GM21717 (cell line): ENCODE measurements around the gene NID1.
"Not testable (repeated sequence)": the region's sequence is repeated elsewhere in the genome, so short reads cannot be mapped to it uniquely, and the experiment has no call there.

ENCODE experiments used
- ATAC-seq: cut with Tn5 transposase; IDR thresholded peaks from one replicate; pipeline ENCODE4 v1.9.1; 2021; ENCODE audit warnings: mild to moderate bottlenecking, moderate library complexity; ENCODE audit not compliant: unreplicated experiment

The NID1 gene

DNA sequence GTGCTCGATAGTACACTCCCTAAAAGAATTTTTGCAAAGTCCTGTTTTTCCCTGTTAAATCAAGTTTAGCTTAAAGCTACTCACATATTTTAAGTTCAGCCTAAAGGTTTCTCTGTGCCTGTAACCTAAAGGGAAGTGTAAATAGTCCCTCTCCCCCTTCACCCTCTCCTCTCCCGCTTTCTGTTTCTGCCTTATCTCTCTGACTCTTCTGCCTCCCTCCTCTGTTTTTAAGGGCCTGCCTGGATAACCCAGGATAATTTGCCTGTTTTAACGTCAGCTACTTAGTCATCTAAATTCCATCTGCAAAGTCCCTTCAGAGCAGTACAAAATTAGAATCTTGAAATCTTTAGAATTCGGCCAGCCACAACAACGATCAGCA lies 92.6 kb downstream of the NID1 start:
- ATAC-seq = peak; percentile 52

DNA sequence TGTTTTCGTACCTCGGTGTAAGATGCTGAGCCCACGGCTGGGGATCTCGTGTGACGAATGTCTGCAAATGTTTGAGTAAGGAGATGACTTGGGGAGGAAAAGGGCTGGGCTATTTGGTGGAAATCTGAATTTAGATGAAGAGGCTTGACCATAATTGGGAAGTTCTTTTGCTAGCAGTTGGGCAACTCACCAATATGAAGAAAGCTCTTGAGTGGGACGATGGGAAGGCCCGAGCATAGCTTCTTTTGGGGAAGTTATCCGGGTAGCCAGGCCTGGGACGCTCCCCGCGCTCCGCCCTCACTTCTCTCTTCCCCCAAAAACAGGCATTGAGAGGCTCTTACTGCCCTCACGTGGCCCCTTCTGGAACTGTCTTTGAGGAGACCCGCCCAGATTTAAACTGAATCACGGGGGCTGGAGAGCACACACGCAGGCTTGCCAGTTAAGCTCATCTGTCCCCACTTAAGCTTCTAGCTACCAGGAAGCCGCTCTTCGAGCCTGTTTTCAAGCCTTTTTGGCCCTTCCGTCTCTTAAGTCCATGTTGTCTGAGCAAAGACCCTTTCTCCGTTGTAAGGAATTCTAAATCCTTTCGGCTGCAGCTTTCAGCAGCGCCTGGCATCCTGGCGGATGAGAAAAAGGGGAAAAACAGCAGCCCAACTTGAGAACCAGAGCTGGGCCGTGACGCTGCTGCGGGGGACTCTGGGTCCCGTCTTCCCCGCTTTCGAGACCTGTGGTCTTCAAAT lies 93.1 kb downstream of the NID1 start:
- ATAC-seq = peak; percentile 93

DNA sequence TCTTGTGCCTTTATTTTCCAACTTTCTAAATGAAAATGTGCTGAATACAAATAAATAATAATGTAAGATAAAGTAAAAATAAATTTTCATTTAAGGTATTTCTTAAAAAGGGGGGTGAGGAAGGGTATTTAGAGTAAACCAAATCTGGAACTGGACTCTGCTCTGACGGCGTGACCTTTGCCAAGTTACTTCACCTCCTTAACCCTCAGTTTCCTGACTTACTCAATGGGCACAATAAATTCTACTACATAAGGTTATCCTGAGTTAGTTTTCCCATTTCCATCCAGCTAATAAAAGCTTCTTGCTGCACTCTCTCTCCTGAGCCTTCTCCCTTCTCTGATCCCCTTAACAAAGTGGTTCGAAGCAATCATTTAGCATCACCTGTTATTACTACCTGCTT lies 93.9 kb downstream of the NID1 start:
- no peak for ATAC-seq

DNA sequence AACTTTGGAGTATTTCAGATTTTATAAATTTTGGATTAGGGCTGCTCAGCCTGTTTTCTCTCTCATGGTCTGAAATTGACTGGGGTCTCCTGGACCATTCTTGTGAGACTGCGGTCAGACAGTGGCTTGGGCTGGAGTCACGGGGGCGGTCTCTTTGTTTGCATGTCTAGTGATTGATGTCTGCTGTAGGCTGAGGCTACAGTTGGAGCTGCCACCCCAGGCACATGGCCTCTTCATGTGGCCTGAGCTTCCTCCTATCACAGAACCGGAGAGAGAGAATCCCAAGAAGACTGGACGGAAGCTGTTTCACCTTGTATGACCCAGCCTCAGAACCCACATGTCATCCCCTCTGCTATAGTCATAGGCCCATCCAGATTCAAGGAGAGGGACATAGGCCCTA lies 96.1 kb downstream of the NID1 start:
- ATAC-seq = no peak

DNA sequence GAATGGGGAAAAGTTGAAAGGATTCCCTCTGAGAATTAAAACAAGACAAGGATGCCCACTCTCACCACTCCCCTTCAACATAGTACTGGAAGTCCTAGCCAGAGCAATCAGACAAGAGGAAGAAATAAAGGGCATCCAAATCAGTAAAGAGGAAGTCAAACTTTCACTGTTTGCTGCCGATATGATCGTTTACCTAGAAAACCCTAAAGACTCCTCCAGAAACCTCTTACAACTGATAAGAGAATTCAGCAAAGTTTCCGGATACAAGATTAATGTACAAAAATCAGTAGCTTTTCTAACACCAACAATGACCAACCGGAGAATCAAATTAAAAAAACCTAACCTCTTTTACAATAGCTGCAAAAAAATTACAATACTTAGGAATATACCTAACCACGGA lies 98.8 kb downstream of the NID1 start:
- not testable (repeated sequence) for ATAC-seq

DNA sequence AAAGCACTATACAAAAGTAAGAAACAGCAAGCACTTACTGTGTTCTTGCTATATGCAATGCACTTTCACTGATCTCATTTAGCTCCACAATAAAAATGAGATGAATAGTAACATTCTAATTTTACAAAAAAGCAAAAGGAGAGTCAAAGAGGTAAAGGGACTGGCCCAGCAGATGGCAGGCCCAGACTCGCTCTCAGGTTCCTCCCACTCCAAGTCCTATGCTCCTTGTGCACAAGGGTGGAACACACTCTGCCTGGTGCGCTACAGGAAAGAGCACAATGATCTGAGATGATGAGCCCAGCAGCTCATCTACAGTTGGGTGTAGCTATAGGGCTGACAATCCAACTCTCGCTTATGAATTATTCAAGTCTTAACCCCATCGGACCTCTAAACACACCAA lies 104.1 kb downstream of the NID1 start:
- ATAC-seq = no peak

DNA sequence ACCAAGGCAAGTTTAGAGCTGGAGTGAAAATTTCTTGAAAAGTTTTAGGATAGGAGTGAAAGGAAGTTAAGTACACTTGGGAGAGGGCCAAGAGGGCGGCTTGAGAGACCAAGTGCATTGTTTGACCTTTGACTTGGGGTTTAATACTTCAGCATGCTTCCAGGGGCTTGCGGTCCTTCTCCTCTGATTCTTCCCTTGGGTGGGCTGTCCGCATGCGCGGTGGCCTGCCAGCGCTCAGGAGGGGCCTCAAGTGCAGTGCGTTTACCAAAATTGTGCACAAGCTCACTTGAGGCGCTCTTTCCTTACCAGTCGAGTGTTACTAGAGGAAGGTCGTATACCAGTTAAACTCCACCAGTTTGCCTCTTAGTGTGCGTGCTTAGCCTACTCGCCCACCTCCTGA lies 106.9 kb downstream of the NID1 start:
- ATAC-seq = no peak

DNA sequence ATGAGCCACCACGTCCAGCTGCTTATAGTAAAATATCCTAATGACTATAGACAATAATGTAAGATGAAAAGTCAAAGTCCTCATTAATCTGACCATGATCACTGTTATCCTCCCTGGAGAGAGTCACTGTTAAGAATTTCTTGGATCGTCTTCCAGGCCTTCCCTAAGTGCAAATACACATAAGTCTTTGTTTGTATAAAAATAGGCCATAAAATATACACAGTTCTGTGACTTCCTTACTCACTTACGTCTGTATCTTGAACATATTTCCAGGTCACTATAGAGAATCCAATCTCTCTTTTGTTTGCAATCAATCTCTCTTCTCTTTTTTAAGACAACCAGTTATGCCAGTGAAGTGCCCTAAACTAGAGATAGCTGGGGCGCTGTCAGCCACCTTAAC lies 109.1 kb downstream of the NID1 start:
- no peak for ATAC-seq

DNA sequence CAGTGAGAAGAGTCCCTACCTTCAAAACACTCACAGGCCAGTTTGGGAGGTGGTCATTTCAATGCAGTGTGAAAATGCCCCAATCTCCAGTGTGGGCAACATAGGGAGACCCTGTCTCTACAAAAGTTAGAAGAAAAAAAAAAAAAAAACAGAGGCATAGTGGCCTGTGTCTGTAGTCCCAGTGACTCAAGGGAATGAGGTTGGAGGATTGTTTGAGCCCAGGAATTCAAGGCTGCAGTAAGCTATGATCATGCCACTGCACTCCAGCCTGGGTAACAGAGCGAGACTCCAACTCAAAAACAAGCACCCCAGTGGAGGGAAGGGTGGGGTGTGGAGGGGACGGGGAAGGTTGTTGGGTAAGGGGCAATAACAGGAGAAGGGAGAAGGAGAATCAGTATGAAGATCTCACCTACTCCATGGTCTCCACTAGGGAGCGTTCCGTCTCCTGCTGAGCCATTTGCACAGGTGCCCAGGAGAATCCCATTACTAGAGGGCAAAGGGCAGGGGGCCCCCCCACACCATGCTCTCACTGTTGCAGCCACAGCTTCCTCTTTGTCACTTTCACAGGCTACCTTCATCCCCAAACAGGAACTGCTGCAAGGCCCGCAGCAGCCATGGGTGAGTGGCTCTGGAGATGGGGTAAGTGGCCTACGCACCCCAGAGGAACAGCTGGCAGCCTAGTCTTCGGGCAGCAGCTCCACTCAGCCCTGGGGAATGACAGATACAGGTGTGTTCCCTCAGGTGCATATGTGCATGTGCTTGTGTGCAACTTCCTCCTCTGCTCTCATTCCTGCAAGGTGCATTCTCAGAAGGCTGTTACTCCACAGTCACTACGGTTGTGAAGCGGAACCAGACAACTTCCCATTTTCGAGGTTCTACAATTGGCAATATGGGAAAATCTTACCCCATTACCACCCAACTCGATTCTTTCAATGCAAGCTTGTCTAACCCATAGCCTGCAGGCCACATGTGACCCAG lies 110.3 kb downstream of the NID1 start:
- ATAC-seq = peak; percentile 95

DNA sequence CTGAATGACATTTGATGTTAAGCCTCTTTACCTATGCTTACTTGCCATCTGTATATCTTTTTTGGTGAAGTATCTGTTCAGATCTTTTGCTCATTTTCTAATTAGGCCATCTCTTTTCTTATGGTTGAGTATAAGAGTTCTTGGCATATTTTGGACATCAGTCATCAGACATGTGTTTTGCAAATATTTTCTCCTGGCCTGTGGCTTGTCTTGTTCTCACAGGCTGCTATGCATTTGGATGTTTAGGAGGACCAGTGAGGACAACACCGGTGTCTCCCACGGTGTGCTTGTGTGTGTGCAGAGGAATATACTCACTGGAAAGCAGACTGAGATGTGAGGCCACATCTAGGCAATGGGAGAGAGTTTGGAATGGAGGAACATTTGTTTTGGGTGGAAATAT lies 111.1 kb downstream of the NID1 start:
- no peak for ATAC-seq

DNA sequence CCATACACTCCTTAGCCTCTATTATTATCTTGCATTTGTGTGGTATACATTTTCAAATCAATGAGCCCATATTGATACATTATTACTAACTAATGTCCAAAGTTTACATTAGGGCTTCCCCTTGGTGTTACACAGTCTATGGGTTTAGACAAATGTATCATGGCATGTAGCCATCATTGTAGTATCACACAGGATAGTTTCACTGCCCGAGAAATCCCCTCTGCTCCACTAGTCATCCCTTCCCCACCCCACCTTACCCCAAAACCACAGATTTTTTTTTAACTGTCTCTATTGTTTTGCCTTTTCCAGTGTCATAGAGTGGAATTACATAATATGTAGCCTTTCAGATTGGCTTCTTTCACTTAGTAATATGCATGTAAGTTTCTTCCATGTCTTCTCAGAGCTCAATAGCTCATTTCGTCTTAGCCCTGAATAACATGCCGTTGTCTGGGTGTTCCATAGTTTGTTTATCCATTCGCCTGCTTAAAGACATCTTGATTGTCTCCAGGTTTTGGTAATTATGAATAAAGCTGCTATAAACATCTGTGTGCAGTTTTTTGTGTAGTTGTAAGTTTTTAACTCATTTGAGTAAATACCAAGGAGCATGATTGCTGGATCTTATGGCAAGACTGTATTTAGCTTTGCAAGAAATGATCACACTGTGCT lies 111.8 kb downstream of the NID1 start:
- peak; percentile 48 for ATAC-seq

DNA sequence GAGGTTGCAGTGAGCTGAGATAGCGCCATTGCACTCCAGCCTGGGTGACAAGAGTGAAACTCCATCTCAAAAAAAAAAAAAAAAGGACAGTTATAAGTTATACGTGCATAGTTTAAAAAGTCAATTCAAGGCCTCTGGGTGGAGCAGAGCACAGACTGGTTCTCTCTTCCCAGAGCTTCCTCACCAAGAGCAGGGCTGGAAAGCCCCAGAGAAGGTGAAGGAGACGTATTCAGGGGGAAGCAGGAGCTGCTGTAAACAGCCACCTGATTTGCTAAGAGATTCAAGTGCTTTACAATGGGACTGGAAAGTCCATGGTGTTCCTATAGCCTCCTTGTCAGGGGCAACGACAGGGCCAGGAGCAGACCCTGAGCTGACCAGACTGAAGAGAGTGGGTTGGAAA lies 113.2 kb downstream of the NID1 start:
- ATAC-seq = no peak

DNA sequence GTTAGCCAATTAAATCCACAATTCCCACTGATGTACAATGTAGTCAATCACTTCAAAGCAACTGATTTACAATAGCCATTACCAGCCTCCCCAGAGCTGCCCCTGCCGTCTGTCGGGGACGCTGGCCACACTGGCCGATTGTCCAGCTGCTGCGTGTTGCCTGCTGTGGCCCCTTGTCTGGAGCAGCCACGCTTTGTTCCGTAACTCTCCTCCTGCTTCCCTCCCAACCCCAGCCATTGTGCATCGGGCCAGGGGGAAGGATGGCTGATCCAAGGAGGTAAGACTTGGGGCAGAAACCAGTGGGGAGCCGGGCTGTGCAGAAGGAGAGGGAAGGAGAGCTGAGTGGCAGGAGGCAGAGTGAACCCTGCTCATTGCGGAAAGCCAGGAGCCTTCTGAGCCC lies 114.6 kb downstream of the NID1 start:
- no peak for ATAC-seq

DNA sequence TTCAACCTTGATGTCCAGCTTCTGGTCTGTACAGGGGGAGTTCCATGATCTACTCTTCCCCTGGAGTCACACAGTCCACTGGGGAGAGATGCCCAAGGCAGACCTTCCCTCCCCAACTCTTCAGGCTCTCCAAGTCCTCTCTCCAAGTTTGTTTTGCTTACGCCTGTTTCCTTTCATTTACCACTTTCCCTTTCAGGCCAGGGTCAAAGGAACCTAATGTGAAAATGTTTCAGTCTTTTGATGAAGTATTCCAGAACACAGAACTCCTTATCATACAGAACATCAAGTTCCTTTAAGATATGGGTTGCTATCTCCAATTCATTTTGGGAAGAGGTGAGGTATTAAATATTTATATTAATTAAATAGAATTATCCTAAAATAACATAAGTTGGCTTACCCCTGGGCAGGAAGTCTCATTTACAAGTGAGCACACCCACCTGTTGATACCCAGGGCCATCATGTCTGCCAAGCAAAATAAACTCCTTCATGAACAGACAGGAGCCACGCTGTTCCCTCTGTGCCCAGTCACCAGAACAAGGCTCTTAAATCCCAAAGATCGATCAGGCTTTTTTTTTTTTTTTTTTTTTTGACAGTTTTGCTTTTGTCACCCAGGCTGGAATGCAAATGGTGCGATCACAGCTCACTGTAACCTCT lies 116.0 kb downstream of the NID1 start:
- no peak for ATAC-seq

DNA sequence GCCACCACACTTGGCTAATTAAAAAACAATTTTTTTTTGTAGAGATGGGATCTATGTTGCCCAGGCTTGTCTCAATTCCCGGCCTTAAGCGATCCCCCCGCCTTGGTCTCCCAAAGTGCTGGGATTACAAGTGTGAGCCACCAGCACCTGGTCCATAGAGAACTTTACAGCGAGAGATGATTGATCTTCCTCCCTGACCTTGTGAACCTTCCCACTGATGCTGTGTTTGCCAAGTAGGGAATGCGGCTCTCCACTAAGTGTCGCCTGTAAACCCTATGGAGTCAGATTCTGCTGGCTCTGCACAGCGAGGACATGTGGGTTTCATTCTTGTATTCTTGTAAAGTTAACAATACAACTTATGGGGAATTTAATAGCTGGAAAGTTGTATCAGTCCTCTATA lies 116.9 kb downstream of the NID1 start:
- no peak for ATAC-seq

DNA sequence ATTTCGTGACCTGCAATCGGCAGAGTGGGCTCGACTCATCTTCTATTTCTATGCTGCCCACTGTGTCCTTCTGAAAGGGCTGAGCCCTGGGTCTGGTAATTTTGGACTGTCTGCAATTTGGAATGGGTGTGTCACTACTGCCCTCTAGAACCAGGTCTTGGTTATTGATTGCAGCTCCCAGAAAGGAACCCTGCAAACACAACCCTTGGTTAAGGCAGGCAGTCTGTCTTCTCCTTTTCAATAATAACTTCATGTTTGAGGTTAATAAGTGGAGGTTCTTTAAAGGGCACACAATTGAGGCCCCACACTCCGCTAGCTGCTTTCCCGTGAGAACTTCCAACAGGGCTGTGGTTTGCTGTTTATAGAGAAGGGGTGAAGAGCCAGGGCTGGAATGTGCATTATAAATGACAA lies 118.3 kb downstream of the NID1 start:
- ATAC-seq = peak; percentile 39

DNA sequence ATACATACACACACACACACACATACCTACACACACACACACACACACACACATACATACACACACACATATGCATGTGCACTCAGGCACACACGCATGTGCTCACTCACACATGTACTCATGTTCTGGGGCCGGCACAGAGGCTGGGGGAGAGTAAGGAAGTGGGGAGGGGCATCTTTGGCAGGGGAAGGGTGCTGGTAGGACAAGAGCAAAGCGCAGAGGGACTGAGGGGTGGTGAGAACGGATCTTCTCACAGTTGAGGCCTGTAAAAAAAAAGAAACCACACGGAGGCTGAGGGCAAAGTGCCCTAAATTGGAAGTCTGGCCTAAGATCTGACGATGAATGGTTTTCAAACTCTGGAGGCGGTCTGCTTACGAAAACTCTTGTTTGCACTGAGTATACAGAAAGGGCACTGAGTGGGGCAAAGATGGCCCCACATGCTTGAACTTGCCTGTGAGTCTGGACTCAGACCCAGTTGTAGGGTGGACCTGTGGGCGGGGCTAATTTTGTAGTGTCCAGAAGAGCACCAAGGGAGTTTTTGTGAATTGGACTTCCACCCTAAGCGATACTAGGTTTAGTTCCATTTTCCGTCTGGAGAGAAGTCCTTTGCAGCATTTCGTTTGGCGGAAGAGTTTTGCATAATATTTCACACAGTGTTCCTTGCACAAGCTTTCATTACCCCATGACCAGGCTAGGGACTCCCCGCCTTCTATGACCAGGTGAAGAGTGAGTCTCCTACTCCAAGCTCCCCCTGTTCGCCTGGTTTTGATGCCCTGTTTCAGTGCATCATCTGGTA lies 118.9 kb downstream of the NID1 start:
- peak; percentile 61 for ATAC-seq

DNA sequence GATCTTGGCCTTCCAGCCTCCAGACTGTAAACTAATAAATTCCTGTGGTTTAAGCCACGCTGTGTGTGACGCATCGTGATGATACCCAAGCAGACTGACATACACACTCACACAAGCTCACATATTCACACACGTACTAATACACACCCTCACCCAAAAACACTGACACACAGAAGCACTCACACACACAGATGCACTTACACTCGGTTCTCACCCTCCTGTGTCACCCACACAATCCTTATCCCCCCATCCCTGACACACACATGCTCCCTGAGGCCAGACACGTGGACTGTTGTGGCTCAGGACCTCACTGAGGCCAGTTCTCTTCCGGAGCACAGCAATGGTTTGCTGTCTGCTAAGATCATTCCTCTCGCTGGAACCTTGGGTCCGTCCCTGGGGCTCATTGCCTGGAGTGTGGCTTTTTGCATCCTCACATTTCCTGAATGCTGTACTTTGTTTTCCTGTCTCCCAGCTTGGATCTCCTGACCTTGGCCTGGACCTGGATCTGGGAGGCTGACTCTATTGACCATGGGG lies 121.2 kb downstream of the NID1 start:
- ATAC-seq = no peak

DNA sequence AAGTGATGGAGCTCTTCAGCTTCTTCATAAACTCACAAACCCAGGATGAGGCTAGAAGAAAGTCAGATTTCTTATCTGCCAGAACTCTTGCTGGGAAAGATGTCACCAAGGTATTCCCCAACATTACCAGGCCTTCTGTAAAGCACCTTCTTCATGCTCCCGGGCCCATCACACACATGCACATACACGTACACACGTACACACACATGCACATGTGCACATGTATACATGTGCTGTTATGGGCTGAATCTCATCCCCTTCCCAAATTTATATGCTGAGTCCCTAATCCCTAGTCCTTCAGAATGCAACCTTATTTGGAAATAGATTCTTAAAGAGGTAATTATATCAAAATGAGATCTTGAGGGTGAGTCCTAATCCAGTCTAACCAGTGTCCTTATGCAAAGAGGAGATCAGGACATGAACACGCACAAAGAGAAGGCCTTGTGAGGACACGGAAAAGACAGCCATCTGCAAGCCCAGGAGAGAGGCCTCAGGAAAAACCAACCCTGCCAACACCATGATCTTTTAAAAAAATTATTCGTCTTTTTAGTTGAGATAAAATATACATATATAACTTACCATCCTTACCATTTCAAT lies 121.8 kb downstream of the NID1 start:
- no peak for ATAC-seq

DNA sequence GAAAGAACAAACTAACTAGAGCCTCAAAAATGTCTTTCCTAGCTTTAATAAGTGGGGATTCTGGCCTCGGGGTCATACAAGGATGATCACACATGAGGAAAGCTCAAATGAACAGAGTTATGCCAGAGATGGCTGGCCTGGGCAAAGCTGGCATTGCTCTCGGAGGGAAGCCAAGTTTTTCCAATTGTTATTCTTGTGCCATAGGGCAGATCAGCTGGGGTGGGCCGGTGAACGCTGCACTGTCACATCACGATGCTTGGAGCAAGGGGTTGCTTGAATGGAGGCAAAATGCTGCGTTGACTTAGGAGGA lies 122.3 kb downstream of the NID1 start:
- no peak for ATAC-seq
